WTC11 (cell line): ENCODE results near the gene KLHDC9.

Experiments
- FOXJ3 ChIP-seq: sonication (generic); formaldehyde crosslinking; IDR thresholded peaks from 2 replicates; pipeline ENCODE4 v1.9.0; 2021; ENCODE audit warnings: missing genetic modification reagents, mild to moderate bottlenecking, borderline replicate concordance
- FOXP1 ChIP-seq: sonication (generic); formaldehyde crosslinking; IDR thresholded peaks from 2 replicates; pipeline ENCODE4 v1.8.0; 2022; ENCODE audit warnings: missing genetic modification reagents, mild to moderate bottlenecking, moderate library complexity, borderline replicate concordance
- GRHL2 ChIP-seq: fragments of 250-450 bp; sonication (Bioruptor Pico); IDR thresholded peaks from 2 replicates; pipeline ENCODE4 v1.8.0; 2022; ENCODE audit warnings: mild to moderate bottlenecking, moderate library complexity; ENCODE audit not compliant: insufficient replicate concordance, severe bottlenecking
- NR3C1 ChIP-seq: sonication (generic); formaldehyde crosslinking; conservative IDR thresholded peaks from 2 replicates; pipeline ENCODE4 v1.8.1; 2023; ENCODE audit warnings: low read depth, mild to moderate bottlenecking, missing genetic modification reagents
- TCF7 ChIP-seq: sonication (generic); formaldehyde crosslinking; IDR thresholded peaks from 2 replicates; pipeline ENCODE4 v1.8.0; 2022; ENCODE audit warnings: mild to moderate bottlenecking, low read depth, missing genetic modification reagents, moderate library complexity
- TEAD4 ChIP-seq: sonication (generic); formaldehyde crosslinking; IDR thresholded peaks from 2 replicates; pipeline ENCODE4 v1.8.0; 2022; ENCODE audit warnings: mild to moderate bottlenecking, missing genetic modification reagents
- ZNF232 ChIP-seq: sonication (generic); formaldehyde crosslinking; IDR thresholded peaks from 2 replicates; pipeline ENCODE4 v1.8.0; 2022; ENCODE audit warnings: mild to moderate bottlenecking, missing genetic modification reagents
- ZNF263 ChIP-seq: sonication (generic); formaldehyde crosslinking; IDR thresholded peaks from 2 replicates; pipeline ENCODE4 v1.8.1; 2022; ENCODE audit warnings: low read depth, mild to moderate bottlenecking, moderate library complexity, missing genetic modification reagents
- TF ChIP-seq, protein P1 (sequence below): fragments of 200-600 bp; IDR thresholded peaks from 2 replicates; pipeline ENCODE4 v1.8.0; 2022; ENCODE audit warnings: antibody characterized with exemption
- TF ChIP-seq, protein P2 (sequence below): sonication (generic); formaldehyde crosslinking; IDR thresholded peaks from 2 replicates; pipeline ENCODE4 v1.8.0; 2022; ENCODE audit warnings: mild to moderate bottlenecking, missing genetic modification reagents
- TF ChIP-seq, protein P3 (sequence below): sonication (generic); formaldehyde crosslinking; IDR thresholded peaks from 2 replicates; pipeline ENCODE4 v1.8.0; 2022; ENCODE audit warnings: mild to moderate bottlenecking, missing genetic modification reagents
- TF ChIP-seq, protein P4 (sequence below): sonication (generic); formaldehyde crosslinking; IDR thresholded peaks from 2 replicates; pipeline ENCODE4 v1.8.1; 2022; ENCODE audit warnings: low read depth, mild to moderate bottlenecking, moderate library complexity, missing genetic modification reagents, borderline replicate concordance

DNA sequence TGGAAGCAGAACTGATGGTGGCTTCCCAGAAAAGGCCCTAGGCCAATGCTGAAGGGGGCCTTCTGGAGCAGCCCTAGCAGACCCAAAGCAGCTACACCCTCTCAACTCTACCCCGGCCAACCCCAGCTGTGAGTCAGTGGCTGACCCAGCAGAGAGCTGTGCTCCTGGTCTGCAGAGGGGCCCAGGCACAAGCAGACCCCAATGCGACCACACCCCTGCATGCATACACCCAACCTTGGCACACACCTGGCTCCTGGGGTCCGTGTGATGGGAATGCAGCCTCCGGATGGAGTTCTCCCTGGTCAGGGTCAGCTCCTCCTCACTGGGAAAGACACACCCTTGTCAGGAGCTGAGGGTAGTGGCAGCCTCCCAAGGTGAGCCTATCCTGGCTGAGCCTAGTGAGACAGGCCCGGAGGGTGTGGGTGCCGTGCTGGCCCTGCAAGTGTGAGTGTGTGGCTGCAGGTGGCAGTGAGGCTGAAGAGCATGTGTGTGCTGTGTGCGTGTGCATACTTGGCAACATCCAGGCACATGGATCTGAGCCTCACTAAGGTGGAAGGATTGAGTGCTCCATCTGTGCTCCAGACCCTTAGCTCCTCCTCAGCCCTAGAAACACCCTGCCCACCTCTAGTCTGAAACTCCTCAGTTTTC is 24.6 kb upstream of the KLHDC9 start:
- TF ChIP-seq, protein P1, sequence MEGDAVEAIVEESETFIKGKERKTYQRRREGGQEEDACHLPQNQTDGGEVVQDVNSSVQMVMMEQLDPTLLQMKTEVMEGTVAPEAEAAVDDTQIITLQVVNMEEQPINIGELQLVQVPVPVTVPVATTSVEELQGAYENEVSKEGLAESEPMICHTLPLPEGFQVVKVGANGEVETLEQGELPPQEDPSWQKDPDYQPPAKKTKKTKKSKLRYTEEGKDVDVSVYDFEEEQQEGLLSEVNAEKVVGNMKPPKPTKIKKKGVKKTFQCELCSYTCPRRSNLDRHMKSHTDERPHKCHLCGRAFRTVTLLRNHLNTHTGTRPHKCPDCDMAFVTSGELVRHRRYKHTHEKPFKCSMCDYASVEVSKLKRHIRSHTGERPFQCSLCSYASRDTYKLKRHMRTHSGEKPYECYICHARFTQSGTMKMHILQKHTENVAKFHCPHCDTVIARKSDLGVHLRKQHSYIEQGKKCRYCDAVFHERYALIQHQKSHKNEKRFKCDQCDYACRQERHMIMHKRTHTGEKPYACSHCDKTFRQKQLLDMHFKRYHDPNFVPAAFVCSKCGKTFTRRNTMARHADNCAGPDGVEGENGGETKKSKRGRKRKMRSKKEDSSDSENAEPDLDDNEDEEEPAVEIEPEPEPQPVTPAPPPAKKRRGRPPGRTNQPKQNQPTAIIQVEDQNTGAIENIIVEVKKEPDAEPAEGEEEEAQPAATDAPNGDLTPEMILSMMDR: no peak
- TF ChIP-seq TCF7 (CRISPR knock-in tag) (no peak), TEAD4 (CRISPR knock-in tag) (no peak), ZNF263 (CRISPR knock-in tag) (no peak), FOXJ3 (no peak), NR3C1 (no peak), GRHL2 (CRISPR knock-in tag) (no peak), FOXP1 (CRISPR knock-in tag) (no peak), ZNF232 (no peak)
- TF ChIP-seq, protein P2, sequence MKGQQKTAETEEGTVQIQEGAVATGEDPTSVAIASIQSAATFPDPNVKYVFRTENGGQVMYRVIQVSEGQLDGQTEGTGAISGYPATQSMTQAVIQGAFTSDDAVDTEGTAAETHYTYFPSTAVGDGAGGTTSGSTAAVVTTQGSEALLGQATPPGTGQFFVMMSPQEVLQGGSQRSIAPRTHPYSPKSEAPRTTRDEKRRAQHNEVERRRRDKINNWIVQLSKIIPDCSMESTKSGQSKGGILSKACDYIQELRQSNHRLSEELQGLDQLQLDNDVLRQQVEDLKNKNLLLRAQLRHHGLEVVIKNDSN (CRISPR knock-in tag): no peak
- TF ChIP-seq, protein P3, sequence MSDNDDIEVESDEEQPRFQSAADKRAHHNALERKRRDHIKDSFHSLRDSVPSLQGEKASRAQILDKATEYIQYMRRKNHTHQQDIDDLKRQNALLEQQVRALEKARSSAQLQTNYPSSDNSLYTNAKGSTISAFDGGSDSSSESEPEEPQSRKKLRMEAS (CRISPR knock-in tag): no peak
- TF ChIP-seq, protein P4, sequence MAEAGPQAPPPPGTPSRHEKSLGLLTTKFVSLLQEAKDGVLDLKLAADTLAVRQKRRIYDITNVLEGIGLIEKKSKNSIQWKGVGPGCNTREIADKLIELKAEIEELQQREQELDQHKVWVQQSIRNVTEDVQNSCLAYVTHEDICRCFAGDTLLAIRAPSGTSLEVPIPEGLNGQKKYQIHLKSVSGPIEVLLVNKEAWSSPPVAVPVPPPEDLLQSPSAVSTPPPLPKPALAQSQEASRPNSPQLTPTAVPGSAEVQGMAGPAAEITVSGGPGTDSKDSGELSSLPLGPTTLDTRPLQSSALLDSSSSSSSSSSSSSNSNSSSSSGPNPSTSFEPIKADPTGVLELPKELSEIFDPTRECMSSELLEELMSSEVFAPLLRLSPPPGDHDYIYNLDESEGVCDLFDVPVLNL (CRISPR knock-in tag): no peak
